ENCODE data around the gene NHERF2. TPM values are rescaled to one million over a fixed set of nuclear protein-coding genes. Genes with fewer than 3 reads are reported as not detected.
"Not testable (repeated sequence)": the region's sequence is repeated elsewhere in the genome, so short reads cannot be mapped to it uniquely, and the experiment has no call there.

The NHERF2 gene
- total RNA-seq, 1 donor from 2014 or later: 343 TPM

DNA sequence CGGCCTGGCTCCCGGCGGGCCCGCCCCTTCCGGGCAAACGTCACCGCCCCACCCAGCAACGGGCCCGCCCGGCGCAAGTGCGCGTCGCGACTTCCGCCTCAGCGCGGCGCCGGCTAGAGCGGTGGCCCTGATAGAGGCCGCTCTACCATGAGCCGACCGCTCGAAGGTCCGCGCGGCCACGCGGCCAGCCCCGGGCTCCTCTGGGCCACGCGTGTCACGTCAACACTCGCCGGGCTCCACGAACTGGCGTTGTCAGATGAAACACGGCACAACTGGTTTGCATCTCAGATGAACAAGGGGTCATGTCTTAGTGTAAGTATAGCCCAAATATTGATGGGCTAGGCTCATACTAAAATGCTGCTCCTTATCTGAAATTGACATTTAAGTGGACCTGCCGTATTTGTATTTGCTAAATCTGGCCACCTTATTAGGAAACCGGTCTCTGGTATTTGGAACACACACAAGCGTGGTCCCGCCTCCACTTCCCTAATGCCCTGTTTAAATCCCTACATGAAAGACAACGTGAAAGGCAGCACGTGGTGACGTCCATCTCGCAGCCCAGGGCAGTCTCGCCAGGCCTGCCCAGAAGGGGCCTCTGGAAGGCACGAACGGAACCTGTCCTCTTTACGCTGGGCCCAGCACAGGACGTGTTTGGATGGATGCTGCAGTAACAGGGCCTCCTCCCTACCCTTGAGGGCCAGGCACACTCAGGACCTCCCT, 16.8 kb upstream of the NHERF2 start, which contains the start of gene ZNF598:
Gene ZNF598, minus strand, starts transcription at position 31 of the 720 bp plus-strand sequence.
- intact Hi-C loops (cut with DNase I): no loop called here
- ATAC-seq (peak; percentile 96 to 97), DNase-seq (peak; percentile 88)
- H3K4me1 ChIP-seq: peaks cover 46% of the 10 kb centered on the region
- H3K27me3 ChIP-seq (ENCODE audit: low read depth): no peaks in the 10 kb centered on the region
- peak within 1 kb of the TSS; percentile 95 for H3K27ac ChIP-seq
- H3K9me3 ChIP-seq: no peaks in the 10 kb centered on the region
- peak within 1 kb of the TSS; percentile 93 for H3K4me3 ChIP-seq
- no peaks in the 10 kb centered on the region for H3K36me3 ChIP-seq
- TF ChIP-seq, protein P1, sequence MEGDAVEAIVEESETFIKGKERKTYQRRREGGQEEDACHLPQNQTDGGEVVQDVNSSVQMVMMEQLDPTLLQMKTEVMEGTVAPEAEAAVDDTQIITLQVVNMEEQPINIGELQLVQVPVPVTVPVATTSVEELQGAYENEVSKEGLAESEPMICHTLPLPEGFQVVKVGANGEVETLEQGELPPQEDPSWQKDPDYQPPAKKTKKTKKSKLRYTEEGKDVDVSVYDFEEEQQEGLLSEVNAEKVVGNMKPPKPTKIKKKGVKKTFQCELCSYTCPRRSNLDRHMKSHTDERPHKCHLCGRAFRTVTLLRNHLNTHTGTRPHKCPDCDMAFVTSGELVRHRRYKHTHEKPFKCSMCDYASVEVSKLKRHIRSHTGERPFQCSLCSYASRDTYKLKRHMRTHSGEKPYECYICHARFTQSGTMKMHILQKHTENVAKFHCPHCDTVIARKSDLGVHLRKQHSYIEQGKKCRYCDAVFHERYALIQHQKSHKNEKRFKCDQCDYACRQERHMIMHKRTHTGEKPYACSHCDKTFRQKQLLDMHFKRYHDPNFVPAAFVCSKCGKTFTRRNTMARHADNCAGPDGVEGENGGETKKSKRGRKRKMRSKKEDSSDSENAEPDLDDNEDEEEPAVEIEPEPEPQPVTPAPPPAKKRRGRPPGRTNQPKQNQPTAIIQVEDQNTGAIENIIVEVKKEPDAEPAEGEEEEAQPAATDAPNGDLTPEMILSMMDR (IDR thresholded peaks at IDR 0.05): no peak

DNA sequence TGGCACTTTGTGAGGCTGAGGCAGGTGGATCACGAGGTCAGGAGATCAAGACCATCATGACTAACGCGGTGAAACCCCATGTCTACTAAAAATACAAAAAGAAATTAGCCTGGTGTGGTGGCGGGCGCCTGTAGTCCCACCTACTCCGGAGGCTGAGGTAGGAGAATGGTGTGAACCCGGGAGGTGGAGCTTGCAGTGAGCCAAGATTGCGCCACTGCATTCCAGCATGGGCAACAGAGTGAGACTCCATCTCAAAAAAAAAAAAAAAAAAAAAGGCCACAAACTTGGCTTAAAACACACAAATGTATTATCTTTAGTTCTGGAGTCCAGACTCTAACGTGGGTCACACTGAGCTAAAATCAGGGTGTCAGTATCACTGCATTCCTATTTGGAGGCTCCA, 15.0 kb upstream of the NHERF2 start:
- H3K4me3 ChIP-seq; H3K27me3 ChIP-seq (ENCODE audit: low read depth); H3K27ac ChIP-seq; DNase-seq; intact Hi-C loops (cut with DNase I); H3K36me3 ChIP-seq; H3K9me3 ChIP-seq; ATAC-seq: not testable (repeated sequence)
- H3K4me1 ChIP-seq: peaks cover 29% of the 10 kb centered on the region

DNA sequence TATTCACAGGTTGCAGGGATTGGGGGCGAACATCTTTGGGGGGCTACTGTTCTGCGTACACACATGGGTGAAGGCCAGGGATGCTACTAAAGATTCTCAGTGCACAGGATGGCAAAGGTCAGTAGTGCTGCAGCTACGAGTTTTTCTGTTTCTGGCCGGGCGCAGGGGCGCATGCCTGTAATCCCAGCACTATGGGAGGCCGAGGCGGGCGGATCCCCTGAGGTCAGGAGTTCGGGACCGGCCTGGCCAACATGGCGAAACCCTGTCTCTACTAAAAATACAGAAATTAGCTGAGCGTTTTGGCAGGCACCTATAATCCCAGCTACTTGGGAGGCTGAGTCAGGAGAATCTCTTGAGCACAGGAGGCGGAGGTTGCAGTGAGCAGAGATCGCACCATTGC, 13.2 kb upstream of the NHERF2 start:
- TF ChIP-seq, protein P1 (IDR thresholded peaks at IDR 0.05): no peak
- no peaks in the 10 kb centered on the region for H3K36me3 ChIP-seq
- H3K4me3 ChIP-seq: no peak overlapping the region
- no peak for DNase-seq
- H3K4me1 ChIP-seq: peaks cover 11% of the 10 kb centered on the region
- peaks cover 15% of the 10 kb centered on the region for H3K27me3 ChIP-seq (ENCODE audit: low read depth)
- intact Hi-C loops (cut with DNase I): no loop called here
- no peak for ATAC-seq
- H3K9me3 ChIP-seq: no peaks in the 10 kb centered on the region
- H3K27ac ChIP-seq: no peak overlapping the region

DNA sequence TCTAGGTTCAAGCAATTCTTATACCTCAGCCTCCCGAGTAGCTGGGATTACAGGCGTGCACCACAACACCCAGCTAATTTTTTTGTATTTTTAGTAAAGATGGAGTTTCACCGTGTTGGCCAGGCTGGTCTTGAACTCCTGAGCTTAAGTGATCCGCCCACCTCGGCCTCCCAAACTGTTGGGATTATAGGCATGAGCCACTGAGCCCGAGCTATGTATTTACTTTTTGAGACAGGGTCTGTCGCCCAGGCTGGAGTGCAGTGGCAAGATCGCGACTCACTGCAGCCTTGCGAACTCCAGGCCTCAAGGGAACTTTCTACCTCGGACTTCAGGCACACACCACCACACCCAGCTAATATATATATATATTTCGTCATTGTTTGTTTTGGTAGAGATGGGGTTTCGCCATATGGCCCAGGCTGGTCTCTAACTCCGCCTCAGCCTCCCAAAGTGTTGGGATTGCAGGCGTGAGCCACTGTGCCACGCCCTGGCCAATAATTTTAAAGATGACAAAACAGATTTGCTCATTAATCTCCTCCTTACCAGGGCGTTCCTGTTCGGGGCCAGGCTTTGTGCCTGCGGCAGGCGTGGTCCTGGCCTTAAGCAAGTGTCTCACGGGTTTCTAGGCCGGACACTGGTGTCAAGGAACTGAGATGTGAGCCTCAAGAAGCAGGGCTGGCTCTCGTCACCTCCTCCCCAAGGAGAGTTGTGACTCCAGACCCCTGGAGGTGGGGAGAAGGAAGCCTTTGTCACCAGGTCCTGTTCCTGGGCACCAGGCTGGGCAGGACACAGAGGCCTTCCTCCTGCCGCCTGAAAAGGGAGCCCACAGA, 11.4 kb upstream of the NHERF2 start:
- peaks cover 33% of the 10 kb centered on the region for H3K27me3 ChIP-seq (ENCODE audit: low read depth)
- DNase-seq: peak; percentile 60
- no peak overlapping the region for H3K27ac ChIP-seq
- ATAC-seq: peak; percentile 49 to 85
- no peak overlapping the region for H3K4me3 ChIP-seq
- peaks cover 14% of the 10 kb centered on the region for H3K4me1 ChIP-seq
- intact Hi-C loops (cut with DNase I): no loop called here
- no peaks in the 10 kb centered on the region for H3K36me3 ChIP-seq
- TF ChIP-seq, protein P1 (IDR thresholded peaks at IDR 0.05): no peak
- no peaks in the 10 kb centered on the region for H3K9me3 ChIP-seq

DNA sequence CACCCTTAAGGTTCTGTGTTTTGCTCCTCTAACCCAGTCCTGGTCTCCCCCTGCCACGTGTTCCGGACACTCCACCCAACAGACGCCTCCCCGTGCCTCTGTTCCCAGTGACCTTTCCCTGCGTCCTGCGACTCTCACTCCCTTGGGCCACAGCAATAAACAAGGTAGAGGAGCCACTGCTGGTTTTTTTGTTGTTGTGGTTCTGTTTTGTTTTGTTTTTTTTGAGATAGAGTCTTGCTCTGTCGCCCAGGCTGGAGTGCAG, 10.8 kb upstream of the NHERF2 start:
- ATAC-seq (peak in 1 of 2 donors; percentile 40), DNase-seq (no peak)
- Histone ChIP-seq H3K36me3 (no peaks in the 10 kb centered on the region), H3K27me3 (ENCODE audit: low read depth) (peaks cover 39% of the 10 kb centered on the region), H3K4me3 (no peak overlapping the region), H3K27ac (no peak overlapping the region), H3K4me1 (peaks cover 12% of the 10 kb centered on the region), H3K9me3 (no peaks in the 10 kb centered on the region)
- intact Hi-C loops (cut with DNase I): no loop called here
- TF ChIP-seq, protein P1 (IDR thresholded peaks at IDR 0.05): no peak

DNA sequence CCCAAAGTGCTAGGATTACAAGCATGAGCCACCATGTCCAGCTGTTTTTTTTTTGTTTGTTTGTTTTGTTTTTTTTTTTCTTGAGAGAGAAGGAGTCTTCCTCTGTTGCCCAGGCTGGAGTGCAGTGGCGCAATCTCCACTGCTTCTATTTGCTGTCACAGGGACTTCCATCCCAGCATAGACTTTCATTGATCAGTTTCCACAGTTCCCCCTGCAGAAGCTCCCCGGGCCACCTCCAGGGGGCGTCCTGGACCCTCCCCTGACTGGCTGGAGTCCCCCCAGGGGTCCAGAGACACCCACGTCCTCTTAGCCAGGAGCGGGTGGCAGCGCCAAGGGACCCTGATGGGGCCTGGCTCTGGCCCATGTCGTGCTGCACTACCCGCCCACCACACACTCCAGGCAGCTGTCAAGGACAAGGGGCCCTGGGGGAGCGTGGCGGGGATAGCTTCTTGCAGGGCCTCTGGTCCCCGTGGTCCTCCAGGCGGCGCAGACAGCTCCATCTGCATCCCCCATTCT, 10.2 kb upstream of the NHERF2 start:
- H3K27me3 ChIP-seq (ENCODE audit: low read depth): peaks cover 45% of the 10 kb centered on the region
- TF ChIP-seq, protein P1 (IDR thresholded peaks at IDR 0.05): peak; percentile 28
- H3K27ac ChIP-seq: no peak overlapping the region
- no peak for DNase-seq
- no peaks in the 10 kb centered on the region for H3K9me3 ChIP-seq
- intact Hi-C loops (cut with DNase I): no loop called here
- H3K4me3 ChIP-seq: no peak overlapping the region
- H3K4me1 ChIP-seq: peaks cover 12% of the 10 kb centered on the region
- ATAC-seq: no peak
- H3K36me3 ChIP-seq: no peaks in the 10 kb centered on the region

All from lower lobe of right lung (tissue), 2 donors.